ENCODE measurements around the gene CLCN7.
"Not testable (repeated sequence)": the region's sequence is repeated elsewhere in the genome, so short reads cannot be mapped to it uniquely, and the experiment has no call there.

DNA sequence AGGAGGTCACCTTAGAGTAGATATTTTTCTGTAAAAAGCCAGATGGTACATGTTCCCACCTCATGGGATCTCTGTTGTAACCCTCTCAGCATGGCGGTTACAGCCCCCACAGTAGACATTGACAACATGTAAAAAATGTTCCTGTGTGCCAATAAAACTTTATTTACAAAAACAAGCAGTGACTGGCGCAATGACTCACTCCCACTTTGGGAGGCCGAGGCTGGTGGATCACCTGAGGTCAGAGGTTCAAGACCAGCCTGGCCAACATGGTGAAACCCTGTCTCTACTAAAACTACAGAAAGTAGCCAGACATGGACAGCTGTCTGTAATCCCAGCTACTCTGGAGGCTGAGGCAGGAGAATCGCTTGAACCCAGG, 35.1 kb downstream of the CLCN7 start:
- TF ChIP-seq, protein P1, sequence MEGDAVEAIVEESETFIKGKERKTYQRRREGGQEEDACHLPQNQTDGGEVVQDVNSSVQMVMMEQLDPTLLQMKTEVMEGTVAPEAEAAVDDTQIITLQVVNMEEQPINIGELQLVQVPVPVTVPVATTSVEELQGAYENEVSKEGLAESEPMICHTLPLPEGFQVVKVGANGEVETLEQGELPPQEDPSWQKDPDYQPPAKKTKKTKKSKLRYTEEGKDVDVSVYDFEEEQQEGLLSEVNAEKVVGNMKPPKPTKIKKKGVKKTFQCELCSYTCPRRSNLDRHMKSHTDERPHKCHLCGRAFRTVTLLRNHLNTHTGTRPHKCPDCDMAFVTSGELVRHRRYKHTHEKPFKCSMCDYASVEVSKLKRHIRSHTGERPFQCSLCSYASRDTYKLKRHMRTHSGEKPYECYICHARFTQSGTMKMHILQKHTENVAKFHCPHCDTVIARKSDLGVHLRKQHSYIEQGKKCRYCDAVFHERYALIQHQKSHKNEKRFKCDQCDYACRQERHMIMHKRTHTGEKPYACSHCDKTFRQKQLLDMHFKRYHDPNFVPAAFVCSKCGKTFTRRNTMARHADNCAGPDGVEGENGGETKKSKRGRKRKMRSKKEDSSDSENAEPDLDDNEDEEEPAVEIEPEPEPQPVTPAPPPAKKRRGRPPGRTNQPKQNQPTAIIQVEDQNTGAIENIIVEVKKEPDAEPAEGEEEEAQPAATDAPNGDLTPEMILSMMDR (IDR thresholded peaks at IDR 0.05): not testable (repeated sequence)
- not testable (repeated sequence) for TF ChIP-seq POLR2A (IDR thresholded peaks at IDR 0.05)

Measured in thyroid gland (tissue), 4 donors.